HG03045 (cell line): ENCODE measurements around the gene HOXB5.

Source experiments
- ATAC-seq: cut with Tn5 transposase; IDR thresholded peaks from one replicate; pipeline ENCODE4 v1.9.1; 2021; ENCODE audit warnings: mild to moderate bottlenecking, moderate library complexity; ENCODE audit not compliant: unreplicated experiment

HOXB5 gene

GRCh38 chr17:48551214-48551555 is 42.4 kb downstream of the HOXB5 start:
- ATAC-seq = no peak

DNA sequence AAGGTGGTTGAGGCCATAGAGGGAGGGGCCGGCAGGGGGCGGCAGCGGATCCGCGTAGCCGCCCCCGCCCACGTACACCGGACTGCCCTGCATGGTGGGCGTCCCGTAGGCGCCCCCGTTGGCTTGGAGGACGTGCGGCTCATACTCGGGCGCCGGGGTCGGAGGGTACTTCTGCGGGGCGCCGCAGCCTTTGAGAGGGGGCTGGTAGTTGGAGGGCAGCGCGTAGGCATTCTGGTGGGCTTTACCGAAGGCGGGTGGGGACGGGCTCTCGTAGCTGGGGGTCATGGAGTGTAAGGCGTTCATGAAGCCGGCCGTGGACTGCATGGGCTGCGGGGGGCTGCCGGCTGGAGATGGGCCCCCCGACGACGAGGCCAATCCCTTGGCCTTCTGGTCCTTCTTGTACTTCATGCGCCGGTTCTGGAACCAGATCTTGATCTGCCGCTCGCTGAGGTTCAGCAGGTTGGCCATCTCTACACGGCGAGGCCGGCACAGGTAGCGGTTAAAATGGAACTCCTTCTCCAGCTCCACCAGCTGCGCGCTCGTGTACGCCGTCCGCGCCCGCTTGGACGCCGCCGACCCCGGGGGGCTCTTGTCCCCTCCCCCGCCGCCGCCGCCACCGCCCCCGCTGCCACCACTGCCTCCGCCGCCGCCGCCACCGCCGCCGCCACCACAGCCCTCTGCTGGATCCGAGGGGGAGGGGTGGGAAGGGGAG is 42.9 kb downstream of the HOXB5 start:
- ATAC-seq = no peak

GRCh38 chr17:48549914-48550501 is 43.6 kb downstream of the HOXB5 start:
- no peak for ATAC-seq

- no peak for ATAC-seq
Measured at GRCh38 chr17:48549281-48549630, 44.3 kb downstream of the HOXB5 start.

DNA sequence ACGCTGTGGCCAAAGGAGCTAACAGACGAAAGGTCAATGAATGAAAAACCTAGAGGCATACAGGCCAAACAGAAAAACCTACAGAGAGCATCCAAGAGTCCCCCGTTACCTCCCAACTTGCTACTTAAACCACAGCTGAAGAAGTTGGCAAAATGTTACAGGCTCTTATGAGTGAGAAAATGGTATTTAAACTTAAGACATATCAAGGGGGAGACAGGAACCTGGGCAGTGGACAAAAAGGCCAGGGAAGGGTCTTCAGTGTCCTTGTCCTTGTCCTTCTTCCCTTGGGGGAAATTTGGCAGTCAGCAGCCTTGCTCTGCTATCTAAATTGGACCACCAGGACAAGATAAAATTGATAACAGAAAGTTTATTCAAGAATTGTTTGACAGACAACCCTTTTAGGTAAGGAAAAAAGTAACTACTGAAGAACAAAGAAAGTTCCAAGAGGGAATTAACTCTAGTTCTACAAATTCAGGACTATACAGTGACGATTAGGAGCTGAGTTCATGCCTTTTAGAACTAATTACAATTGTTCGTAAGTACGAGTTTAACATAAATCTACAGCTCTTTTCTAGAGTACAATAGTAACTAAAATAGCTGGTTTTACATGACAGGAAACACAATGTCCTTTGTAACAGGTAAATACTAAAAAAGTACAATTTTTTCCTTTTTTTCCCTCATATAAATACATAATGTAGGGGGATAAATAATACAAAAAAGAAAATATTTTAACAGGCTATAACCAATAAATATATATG is 44.9 kb downstream of the HOXB5 start:
- ATAC-seq = no peak

- no peak for ATAC-seq
Measured at GRCh38 chr17:48547808-48548522, 45.6 kb downstream of the HOXB5 start.

- no peak for ATAC-seq
Measured at GRCh38 chr17:48546924-48547807, 46.4 kb downstream of the HOXB5 start.

GRCh38 chr17:48546137-48546923 is 47.2 kb downstream of the HOXB5 start:
- ATAC-seq = no peak

GRCh38 chr17:48545539-48545938 is 48.0 kb downstream of the HOXB5 start:
- ATAC-seq = no peak

DNA sequence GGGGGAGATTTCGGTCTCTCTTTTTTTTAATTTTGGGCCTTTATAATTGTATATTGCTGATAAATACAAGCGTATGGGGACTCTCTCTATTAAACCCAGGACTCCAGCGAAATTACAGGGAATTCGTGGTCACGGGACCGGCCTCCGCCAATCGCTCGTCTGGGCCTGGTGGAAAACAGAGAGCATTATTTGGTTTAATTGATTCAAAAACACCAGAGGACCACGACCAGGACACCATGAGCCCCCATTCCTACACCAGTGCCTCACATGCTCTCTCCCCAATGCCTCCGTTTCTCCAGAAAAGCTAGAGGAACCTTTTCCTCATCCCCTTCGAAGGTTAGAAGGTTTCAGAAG is 48.6 kb downstream of the HOXB5 start, which contains the start of gene HOXB2:
Gene HOXB2, minus strand, starts transcription at position 88 of the 354 bp plus-strand sequence. CDS start 198 bp downstream, outside the sequence.
- no peak for ATAC-seq

DNA sequence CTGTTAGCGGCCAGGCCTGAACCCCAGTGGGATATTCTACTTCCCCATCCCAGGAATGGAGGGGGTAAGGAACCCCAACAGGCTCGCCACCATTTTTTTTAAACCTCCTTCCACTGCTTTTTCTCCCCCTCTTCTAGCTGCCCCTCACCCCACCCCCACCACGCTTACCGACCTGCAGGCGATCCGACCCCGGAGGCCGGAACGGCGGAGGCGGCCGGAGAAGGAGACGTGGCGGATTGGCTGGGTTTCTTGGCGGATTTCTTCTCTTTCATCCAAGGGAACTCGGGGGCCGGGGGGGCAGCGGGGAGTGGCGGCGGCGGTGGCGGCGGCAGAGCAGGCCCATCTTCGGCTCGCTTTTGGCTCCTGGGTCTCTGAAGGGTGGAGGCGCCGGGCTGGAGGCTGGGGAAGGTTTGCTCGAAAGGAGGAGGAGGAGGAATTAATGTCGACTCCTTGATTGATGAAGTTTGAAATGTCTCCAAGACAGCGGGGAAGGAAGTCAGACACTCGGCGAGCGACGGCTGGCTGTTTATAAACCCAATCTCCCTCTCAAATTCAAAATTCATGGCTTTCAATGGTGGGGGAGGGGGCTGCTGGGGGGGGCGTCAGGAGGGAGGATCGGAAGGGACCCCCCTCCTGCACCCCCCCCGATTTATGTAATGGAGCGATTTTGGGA is 49.1 kb downstream of the HOXB5 start:
- ATAC-seq = no peak

DNA sequence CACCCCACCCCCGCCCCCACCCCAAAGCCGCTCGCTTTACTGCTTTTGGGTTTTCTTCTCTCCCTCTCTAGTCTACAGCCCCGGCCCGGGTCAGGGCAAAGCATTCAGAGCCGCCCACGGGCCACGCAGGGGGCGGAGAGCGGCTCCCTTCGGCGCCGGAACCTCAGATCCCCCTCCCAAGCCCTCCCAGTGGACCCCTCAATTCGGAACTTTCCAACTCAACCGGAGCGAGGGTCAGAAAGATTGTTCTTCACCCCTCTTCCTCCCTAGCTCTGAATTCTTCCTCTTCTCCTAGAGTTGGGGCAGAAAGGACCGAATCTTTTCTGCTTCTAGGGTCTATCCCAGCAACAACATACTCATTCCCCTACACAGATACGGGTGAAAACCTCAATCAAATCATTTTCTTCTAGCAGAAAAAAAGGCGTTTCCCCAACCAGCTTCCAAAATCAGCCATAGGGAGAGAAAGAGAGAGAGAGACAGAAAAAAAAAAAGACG is 49.7 kb downstream of the HOXB5 start:
- ATAC-seq = no peak

GRCh38 chr17:48543107-48543853 is 50.3 kb downstream of the HOXB5 start:
- ATAC-seq = no peak

DNA sequence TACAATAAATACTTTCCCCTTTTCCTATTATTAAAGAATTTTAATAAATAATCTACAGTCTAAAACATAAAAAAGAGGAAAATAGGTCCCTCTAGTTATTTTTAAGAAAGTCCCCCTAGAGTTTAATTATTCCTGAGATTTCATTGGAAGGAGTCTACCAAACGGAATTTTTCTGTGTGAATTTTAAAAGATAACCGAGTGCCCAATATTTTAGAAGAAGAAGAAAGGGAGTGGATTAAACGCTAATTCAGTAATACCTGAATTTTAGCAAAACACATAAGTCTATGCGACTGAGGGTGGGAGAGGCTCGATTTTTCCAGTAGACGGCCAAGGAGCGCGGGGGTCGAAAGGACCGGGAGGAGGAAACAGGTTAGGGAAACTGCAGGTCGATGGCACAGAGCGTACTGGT is 50.9 kb downstream of the HOXB5 start:
- ATAC-seq = no peak

DNA sequence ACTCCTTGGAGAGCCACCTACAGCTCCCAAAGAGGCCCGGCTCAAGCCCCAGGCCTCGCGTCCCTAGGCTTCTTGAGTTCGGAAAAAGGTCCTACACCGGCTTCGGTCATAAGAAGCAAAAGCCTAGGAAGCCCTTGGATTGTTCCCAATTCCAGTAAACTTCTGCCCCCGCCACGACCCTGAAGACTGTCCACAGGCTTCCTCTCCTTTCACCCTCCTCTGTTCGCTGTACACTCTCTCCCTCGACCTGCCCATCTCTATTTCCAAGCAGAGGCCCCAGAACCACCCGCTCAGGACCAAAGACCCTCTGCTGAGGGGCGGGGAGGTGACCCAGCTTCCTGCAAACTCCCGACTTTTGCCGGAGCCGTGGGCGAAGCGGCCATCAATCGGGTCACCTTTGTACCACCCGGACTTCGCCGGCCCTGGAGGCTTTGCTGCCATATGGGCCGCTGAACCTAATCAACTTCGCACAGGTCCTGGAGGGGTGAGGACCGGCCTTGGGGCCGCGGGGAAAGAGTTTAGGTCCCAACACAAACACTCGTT is 51.4 kb downstream of the HOXB5 start:
- no peak for ATAC-seq

DNA sequence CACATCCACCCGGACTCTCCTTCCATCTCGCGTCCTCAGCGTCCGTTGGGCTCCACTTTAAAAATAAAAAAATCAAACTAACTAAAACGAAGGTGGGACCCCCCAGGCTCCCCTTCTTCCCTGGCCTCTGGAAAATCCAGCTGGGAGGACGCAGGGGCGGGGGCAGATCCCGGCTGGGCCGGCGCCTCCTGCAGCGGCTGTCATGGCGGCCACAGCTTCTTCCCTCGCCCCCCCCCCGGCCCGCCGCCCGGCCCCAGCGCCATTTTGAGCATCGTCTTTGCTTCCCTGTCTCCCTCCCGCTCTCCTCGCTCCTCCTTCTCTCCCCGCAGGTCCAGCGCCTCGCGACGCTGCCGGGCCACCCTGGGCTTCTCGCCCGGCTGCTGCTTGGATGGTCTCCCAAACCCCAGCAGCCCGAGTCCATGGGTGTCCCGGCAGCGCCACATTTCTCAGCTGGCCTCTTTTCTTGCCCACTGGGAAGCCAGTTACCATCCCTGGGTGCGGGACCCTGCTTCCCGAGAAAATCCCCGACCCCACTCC is 51.9 kb downstream of the HOXB5 start:
- ATAC-seq = no peak
